Stimulated activated CD8-positive, alpha-beta memory T cell treated with anti-CD3 and anti-CD28 coated beads, Interleukin-4, amount 100 ng/mL, for 1 hour (primary cell): ENCODE results near the gene TRIM27.
A peak's percentile ranks its signal among the peaks of the same experiment; 100 is the strongest.
"Not testable (repeated sequence)": the region's sequence is repeated elsewhere in the genome, so short reads cannot be mapped to it uniquely, and the experiment has no call there.

Experiments used
- DNase-seq, 2 donors: peaks; one replicate each; pipeline ENCODE4 v3.0.0-alpha.2; 2020; ENCODE audit warnings: low read depth in 2 of 2, low spot score in 1 of 2

TRIM27 gene

DNA sequence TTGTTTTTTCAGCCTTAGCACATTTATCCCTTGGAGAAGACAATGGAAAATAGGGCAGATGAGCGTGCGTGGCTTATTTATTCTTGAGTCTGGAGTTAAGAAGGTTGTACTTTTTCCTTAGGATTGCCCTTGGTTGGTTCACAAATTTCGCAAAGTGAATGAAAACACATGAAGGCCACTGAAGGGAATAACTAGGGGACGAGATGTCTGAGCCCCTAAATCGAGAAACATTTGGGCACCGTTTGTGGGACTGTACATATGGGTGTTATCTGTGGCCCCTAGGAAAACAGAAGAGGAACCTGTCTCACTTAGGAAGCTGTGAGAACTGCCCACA is 19.4 kb upstream of the TRIM27 start:
- no peak for DNase-seq

GRCh38 chr6:28941684-28942448 is 18.1 kb upstream of the TRIM27 start:
- no peak for DNase-seq

DNA sequence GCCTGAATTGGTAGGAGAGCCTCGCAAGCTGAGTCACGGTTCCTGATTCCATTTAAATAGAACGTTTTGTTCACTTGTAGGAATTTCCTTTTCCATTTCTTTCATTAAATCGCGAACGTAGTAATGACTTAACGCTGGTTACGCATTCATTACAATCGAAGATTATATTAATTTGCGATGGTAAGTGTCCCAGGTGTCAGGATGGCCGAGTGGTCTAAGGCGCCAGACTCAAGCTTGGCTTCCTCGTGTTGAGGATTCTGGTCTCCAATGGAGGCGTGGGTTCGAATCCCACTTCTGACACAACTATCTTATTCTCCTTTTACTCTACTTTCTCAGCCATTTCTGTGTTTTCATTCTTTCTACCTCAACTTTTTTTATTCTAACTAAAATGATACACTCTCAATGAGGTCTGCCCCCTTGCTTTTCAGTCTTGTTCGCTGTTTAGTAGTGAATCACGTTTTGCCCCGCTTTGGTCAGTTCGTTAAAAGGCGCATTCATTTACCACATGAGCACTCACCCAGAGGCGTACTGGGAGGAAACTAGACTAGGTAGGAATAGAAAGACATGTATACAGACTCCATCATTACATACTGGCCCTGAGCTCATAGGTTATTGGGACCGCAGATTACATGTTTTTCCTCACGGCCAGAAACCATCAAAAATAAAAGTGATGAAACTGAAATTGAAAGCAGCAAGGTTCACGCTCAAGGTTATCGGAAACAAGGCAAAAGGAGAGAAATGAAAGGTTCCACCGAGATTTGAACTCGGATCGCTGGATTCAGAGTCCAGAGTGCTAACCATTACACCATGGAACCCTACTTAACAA is 17.3 kb upstream of the TRIM27 start:
- DNase-seq: peak in 1 of 2 donors; percentile 40

GRCh38 chr6:28940294-28940857 is 16.6 kb upstream of the TRIM27 start:
- DNase-seq: peak in 1 of 2 donors; percentile 14

DNA sequence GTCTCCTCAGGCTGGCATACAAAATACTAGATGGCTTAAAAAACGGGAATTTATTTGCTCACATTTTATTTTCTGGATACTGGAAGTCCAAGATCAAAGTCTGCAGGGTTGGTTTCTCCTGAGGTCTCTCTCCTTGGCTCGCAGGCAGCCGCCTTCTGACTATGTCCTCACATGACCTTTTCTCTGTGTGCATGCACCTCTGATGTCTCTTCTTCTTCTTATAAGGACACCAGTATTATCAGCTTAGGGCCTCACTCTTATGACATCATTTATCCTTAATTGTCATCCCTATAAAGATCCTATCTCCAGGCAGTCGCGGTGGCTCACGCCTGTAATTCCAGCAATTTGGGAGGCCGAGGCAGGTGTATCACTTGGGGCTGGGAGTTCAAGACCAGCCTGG is 9.3 kb upstream of the TRIM27 start:
- no peak for DNase-seq

GRCh38 chr6:28929887-28930620 is 6.3 kb upstream of the TRIM27 start:
- DNase-seq: no peak

GRCh38 chr6:28929339-28929738 is 5.6 kb upstream of the TRIM27 start:
- not testable (repeated sequence) for DNase-seq

- DNase-seq: no peak
Observed at GRCh38 chr6:28927846-28928245, 4.1 kb upstream of the TRIM27 start.

DNA sequence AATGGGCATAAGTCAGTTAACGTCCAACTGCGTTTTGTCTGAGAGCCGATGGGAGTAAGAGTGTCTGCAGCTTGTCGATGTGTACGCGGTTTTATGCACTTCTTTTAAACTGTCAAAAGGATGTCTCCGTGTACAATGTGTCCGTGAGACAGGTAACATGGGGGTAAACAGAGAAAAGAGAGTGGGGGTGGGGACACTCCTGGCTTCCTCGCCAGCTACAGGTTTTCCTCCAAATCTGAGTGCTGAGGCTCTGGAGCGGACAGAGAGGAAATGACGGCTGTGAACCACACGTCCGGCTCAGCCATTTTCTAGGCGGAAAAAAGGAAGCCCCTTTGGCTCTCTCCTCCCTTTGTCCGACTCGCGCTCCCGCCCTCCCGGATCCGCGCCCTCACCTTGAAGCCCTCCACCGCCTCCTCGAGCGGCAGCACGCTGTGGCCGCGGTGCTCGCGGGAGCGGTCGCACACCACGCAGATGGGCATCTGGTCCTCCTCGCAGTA is 916 bp downstream of the TRIM27 start:
- peak in 1 of 2 donors; percentile 24 for DNase-seq

DNA sequence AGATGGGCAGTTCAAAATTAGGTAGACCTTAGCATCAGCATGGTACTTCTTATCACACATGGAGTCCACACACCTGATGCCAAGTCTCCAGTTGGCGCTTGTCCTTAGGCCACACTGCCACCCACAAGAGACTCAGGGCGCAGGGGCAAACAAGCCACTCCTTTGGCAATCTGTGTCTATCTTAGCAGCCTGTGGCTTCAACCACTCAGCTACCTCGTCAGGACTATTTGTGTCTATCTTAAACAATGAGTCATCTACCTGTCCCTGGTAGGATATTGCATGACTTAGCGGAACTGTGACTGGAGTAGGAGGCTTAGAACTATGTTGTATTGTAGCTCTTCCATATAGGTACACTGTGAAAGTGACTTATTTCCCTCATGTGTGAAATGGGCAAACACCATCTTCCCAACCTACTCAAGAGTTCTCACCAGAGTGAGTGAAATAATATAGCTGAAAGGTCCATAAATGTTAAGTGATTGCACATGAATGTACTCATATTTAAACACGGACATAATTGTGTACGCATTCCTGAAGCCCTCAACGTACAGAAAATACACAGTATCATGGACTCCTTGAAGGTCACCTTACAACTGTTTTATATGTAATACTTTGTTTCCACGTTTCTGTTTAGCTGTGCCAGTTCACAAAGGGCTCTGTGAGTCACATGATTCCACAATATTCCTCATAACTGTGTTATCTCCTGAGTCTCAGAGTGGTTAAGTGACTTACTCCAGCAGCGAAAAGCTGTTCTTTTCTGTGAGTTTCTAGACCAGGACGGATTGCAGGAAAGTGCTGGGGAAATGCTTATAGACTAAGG is 1.6 kb downstream of the TRIM27 start:
- no peak for DNase-seq

DNA sequence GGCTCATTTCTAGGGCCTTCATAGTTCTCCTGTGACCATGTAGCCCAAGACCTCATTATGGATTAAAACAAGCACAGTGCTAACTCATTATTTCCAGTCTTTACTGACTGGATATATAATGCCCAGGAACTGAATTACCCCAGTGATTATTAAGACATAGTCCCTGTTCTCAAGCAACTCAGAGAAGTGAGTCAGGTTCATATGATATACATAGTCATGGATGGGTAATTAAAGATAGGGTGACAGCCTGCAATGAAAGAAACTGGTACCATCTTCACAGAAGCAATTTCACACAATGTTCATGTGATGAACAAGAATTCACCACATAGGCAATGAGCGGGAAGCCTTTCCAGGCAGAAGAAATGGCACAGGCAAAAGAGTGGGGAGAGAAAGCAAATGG is 3.5 kb downstream of the TRIM27 start:
- DNase-seq: no peak

- DNase-seq: no peak
Observed at GRCh38 chr6:28914941-28915340, 8.8 kb downstream of the TRIM27 start.

DNA sequence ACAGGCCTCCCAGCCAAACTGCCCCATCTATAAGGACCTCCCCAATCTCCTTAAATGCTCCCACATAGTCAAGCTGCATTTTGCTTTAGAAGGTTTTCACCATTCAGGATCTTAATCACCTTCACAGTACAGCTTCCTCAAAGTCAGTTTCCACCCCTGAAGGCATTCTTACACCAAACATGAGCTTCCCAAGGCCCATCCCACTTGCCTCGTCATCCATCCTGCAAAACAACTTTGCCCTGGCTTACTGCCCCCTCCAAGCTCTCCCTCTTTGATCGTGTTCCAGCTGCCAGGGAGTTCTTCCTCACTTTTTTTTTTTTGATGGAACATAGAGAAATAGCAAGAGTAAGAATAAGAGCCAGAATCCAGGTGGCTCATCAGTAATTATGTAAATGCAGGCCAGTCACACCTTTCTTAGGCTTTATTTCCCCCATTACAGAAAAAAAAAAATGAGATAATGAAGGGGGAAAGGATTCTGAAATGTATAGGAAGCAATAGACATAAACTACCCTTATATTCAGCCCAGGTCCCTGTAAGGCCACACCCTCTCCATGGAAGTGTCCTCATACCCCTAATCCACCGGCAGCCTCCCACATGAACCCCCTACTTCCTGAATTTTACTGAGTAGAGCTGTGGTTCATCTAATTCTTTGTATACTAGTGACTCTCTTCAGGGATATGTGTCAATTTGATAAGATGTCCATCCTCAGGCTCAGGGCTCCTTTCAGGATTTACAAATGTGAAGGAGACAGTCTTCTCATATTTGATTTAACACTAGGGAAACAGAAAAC is 12.7 kb downstream of the TRIM27 start:
- no peak for DNase-seq

DNA sequence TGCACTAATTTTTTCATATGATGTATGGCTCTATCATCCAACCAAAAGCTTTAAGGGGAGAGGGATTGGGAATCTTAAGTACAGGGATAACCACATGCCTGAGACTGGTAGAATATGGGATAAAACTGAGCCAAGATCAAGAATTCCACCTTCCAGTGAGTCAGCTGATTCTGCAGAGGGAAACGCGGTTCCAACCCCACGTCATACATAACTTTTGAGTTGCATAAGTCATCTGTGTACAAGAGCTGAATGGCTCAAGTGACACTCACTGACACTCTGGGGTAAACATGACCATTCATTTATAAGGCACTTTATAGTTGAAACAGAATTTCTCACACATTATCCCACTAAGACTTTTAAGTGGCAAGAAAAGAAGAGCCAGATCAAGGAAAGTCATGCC is 16.4 kb downstream of the TRIM27 start:
- DNase-seq: no peak

DNA sequence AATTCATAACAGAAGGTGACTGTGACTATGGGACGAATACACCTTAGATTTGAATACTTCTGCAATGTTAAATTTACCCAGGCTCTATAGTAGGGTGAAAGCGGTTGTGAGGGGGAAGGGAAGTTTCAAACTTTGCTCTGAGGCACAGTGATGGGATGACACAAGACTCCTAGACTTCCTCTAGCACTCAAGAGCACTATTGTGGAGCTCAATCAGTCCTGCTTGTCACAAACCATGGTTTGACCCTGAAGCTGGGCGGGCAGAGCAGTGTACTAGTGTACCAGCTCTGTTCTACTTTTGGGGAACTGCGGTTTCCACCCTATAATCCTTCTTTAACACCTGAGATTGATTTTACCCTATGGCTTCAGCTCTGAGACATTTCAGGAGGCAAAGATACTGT is 17.1 kb downstream of the TRIM27 start:
- no peak for DNase-seq

DNA sequence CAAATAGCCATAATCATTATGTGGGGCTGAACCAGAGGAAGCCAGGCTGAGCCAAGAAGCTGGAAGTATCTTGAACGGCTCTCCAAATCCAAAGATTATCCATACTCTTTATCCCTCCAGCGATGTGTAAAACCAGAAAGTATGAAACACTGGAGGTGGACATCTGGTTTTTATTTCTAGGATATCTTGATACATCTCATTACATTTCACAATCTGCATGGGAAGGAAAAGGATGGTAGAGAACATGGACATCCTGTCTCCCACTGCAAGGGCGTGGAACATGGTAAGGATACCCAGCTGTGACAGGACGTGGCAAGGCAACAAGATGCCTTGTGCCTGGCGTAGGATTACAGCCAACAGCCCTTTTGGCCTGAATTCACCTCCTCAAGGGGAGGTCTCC is 20.1 kb downstream of the TRIM27 start:
- DNase-seq: no peak

- DNase-seq: no peak
Observed at GRCh38 chr6:28901831-28902230, 22.0 kb downstream of the TRIM27 start.

GRCh38 chr6:28900577-28901256 is 23.1 kb downstream of the TRIM27 start:
- no peak for DNase-seq

GRCh38 chr6:28898710-28898965 is 25.1 kb downstream of the TRIM27 start:
- DNase-seq: no peak

DNA sequence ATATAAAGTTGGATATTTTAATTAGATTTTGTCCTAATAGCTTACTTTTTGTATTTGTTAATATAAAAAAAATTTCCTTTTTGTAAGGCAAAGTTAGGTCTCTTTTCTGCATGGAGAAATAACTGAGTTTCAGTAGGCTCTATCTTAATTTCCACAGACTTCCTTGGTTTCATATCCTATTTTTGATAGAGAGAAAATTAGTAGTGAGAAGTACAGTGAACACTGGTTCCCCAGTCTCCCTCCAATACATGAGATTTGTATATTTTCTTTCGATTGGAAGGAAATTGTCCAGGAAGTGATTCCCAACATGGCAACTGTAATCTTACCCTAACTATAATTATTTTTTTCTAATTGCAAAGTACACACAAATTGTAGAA is 26.4 kb downstream of the TRIM27 start:
- no peak for DNase-seq
